ENCODE results near the gene GNG4.
"Not testable (repeated sequence)": the region's sequence is repeated elsewhere in the genome, so short reads cannot be mapped to it uniquely, and the experiment has no call there.

GNG4 gene

GRCh38 chr1:235579891-235580290, 69.7 kb downstream of the GNG4 start:
- no peak for DNase-seq

GRCh38 chr1:235575597-235575996, 74.0 kb downstream of the GNG4 start:
- DNase-seq = no peak

- DNase-seq = no peak
These were observed 75.7 kb downstream of the GNG4 start for GRCh38 chr1:235573880-235574279.

- DNase-seq = not testable (repeated sequence)
These were observed 76.6 kb downstream of the GNG4 start for GRCh38 chr1:235572971-235573370.

GRCh38 chr1:235571482-235571881, 78.1 kb downstream of the GNG4 start:
- peak; percentile 57 for DNase-seq

GRCh38 chr1:235567812-235568503, 81.6 kb downstream of the GNG4 start:
- peak; percentile 89 for DNase-seq

- no peak for DNase-seq
These were observed 83.5 kb downstream of the GNG4 start for GRCh38 chr1:235566084-235566483.

- DNase-seq = peak; percentile 41
These were observed 86.0 kb downstream of the GNG4 start for GRCh38 chr1:235563513-235564061.

GRCh38 chr1:235562589-235562988, 87.0 kb downstream of the GNG4 start:
- no peak for DNase-seq

- DNase-seq = no peak
These were observed 90.9 kb downstream of the GNG4 start for GRCh38 chr1:235558621-235559169.

GRCh38 chr1:235557495-235557894, 92.1 kb downstream of the GNG4 start:
- peak; percentile 31 for DNase-seq

- no peak for DNase-seq
These were observed 92.8 kb downstream of the GNG4 start for GRCh38 chr1:235556807-235557206.

- DNase-seq = no peak
These were observed 96.5 kb downstream of the GNG4 start for GRCh38 chr1:235553112-235553551.

GRCh38 chr1:235552146-235552716, 97.4 kb downstream of the GNG4 start:
- DNase-seq = no peak

GRCh38 chr1:235549351-235550139, 100.0 kb downstream of the GNG4 start:
- DNase-seq = no peak

- peak; percentile 64 for DNase-seq
These were observed 103.0 kb downstream of the GNG4 start for GRCh38 chr1:235546369-235547155.

GRCh38 chr1:235545292-235545930, 104.2 kb downstream of the GNG4 start:
- no peak for DNase-seq

GRCh38 chr1:235542845-235543244, 106.7 kb downstream of the GNG4 start:
- DNase-seq = not testable (repeated sequence)

GRCh38 chr1:235533476-235534168, 116.0 kb downstream of the GNG4 start:
- no peak for DNase-seq

- no peak for DNase-seq
These were observed 117.2 kb downstream of the GNG4 start for GRCh38 chr1:235532360-235532759.

GRCh38 chr1:235527196-235527814, 122.3 kb downstream of the GNG4 start:
- no peak for DNase-seq
